NCI-H2196 treated with DMSO at 0.1 percent for 48 hours (cell line): ENCODE measurements around the gene GTPBP6.
"Not testable (repeated sequence)": the region's sequence is repeated elsewhere in the genome, so short reads cannot be mapped to it uniquely, and the experiment has no call there.

Experiments used
- DNase-seq: peaks from one replicate; lab custom pipeline; 2025; ENCODE audit not compliant: unreplicated experiment; lab: John Stamatoyannopoulos, UW

GTPBP6 gene

DNA sequence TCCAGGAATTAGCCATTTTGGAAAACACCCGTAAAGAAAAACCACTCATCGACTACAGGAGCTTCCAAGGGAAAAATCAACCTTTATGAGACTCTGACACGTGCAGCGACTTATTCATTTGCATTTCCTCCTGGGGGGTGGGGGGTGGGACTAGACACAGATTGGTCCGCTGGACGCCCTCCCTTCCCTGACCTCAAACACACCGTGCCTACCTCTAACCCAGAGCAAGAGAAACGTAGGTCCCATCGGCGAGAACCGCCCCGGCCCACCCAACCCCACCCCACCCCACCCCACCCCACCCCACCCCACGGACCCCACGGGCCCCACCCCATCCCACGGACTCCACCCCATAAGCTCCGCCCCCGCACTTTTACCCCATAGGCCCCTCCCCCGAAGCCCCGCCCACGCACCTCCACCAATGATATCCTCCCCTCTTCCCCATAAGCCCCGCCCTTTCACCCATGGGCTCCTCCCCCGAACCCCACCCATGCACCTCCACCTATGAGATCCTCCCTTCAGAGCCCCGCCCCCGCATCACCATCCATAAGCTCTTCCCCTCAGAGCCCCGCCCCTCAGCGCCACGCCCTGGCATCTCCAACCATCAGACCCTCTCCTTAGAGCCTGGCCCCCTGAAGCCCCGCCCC is 1.1 kb downstream of the GTPBP6 start:
- no peak for DNase-seq

DNA sequence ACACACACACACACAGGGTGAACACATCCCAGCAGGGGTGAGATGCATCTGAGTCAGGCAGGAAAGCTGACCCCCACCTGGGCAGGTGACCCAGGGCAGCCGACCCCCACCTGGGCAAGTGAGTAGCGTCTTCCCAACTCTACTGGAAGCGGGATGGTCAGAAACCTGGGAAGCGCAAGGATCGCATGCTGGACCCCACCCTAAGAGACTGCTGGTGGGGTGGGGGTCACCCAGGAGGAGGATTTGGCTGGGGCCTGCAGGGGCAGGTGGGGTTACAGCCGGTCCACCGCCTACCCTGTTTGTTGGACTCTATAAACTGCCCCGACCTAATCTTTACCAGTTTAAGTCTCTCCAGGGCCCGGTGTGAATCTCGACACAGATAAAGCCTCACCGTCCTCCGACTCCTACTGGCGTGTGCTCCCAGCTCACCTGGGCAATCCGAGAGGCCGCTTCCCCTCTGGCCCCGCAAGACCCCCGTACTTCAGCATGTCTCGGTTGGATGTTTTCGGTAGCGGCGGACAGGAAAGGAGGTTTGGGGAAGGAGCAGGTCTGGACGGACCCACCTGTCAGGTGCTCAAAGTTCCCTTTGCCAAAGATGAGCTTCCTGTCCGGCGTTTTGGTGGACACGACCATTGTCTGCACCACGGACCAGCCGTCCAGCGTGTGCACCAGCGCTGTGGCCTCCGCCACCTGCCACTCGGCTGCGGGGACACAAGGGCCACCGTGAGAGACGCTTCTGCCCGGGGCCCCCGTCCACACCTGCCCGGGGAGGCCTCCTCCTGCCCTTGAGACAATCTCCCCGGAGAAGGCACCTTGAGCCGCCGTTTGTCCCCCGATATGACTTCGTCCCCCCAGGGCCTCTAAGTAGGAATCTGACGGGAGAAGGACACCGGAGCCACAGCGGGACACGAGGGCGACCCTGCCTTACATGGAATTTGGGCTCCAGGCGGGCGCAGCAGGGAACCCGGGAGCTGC is 2.0 kb downstream of the GTPBP6 start:
- no peak for DNase-seq

DNA sequence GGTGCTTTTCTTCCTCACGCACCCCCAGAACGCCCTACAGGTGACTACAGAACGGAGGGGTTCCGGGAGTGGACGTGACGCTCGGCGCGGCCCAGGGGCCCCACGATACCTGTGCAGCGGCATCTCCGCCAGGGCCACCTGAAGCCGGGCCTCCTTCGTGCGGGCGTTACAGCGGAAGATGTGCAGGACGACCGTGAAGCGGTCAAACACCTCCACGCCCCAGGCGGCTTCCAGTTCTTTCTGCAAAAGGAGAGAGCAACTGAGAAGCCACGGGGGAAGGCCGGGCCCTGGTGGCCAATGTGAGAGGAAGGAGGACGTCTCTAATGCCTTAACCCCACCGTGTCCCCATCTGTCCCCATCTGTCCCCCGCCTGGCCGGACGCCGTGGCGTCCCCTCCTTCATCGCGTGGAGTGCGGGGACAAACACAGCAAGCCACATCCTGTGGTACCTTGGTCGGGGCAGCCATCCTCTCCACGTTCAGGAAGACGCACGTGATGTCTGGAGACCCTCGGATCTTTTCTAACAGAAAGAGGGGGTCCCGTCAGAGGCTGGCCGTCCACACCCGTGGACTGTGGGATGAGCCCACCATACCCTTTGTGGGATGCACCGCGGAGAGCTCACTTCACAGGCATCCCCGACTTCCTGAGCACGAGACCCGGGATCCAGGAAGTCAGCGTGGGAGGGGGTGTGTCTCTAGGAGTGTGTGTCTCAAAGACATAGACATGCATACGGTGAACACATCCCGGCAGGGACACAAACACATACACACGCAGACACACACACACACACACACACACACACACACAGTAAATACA is 3.6 kb downstream of the GTPBP6 start:
- DNase-seq = no peak

DNA sequence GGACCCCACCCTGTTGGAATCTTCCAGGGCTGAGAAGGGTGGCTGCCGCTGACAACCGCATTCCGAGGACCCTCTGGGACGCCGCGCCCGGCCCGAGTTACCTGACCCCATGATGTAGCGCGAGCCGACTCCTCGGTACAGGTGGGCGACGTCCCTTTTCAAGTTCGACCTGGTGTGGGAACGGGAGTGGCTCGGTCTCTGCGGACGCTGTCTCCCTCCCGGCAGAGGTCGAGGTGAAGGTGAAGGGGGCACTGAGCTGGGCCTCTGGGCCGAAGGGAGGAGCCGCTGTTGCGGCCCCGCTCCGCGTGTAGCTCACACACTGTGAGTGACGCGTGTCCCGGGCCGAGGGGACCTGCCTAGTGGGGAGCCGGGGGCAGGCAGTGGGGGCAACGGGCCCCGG is 4.5 kb downstream of the GTPBP6 start:
- no peak for DNase-seq

DNA sequence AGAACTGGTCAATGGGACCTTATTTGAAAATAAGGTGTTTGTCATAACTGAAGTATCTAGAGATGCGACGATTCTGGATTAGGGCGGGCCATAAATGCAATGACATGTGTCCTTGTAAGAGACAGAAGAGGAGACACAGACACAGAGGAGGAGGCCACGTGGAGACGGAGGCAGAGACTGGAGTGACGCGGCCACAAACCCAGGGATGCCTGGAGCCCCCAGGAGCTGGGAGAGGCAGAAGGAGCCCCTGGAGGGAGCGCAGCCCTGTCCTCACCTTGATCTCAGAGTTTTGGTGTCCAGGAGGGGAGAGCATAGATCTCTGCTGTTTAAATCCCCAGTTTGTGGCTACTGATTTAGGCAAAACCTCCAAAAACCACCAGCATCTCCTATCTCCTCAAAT is 5.0 kb downstream of the GTPBP6 start:
- DNase-seq = no peak

DNA sequence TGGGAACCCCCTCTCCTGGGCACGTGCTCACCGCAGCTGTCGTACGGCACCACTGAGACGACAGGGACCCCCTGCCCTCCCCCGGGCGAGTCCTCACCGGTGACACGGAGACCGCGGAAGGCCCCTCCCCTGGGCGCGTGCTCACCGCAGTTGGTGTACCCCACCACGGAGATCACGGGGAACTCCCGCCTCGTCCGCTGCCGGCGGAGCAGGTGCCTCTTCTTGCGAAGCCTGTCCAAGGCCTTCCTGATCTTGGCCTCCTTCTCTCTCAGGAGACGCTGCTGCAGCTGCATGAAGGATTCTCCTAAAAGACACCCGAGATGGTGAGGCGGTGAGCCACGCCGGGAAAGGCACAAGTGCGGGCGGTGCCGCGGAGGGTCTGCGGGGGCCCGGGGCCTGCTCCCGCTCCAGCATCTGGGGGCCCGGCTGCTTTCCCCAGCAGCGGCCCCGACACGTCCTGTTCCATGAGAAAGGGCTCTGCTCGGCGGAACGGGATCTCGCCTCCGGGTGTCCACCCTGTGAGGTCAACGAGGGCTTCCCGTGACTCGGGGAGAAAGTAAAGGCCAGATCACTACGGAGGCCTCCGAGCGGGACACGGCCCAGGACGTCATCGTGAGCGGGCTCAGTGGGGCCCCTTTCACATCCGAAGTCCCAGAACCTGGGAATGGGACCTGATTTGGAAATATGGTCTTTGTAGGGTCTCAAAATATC is 5.8 kb downstream of the GTPBP6 start:
- DNase-seq = no peak

DNA sequence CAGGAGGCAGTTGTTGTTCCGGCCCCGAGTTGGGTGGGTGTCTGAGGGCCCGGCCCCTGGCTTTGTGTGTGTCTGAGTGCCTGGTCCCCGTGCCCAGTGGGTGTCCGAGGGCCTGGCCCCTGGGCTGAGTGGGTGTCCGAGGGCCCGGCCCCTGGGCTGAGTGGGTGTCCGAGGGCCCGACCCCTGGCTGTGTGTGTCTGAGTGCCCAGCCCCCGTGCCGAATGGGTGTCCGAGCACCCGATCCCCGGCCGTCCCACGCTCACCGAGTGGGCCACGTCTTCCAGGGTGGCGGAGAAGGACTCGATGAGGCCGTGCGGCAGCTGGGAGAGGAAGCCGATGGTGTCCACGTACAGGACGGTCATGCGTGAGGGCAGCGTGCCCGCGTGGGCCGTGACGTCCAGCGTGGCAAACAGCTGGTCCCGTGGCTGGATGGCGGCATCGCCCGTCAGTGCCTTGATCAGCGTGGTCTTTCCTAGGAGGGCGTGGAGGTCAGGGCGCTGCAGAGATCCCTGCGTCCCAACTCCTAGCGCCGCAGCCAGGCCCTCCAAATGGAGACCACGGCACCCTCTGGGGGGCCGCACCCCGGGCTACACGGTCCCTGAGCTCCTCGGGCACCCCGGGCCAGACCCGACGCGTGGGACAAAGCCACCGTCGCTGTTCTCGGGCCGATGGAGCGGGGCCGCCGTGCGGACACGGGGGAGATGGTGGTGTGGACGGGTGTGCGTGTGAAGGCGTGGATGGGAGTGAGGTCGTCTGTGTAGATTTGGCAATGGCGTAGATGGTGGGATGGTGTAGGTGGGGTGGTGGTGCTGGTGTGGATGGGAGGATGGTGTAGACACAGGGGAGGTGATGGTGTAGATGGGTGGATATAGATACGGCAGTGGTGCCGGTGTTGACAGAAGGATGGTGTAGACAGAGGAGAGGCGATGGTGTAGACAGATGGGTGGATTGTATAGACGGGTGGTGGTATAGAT is 7.2 kb downstream of the GTPBP6 start:
- DNase-seq = no peak

DNA sequence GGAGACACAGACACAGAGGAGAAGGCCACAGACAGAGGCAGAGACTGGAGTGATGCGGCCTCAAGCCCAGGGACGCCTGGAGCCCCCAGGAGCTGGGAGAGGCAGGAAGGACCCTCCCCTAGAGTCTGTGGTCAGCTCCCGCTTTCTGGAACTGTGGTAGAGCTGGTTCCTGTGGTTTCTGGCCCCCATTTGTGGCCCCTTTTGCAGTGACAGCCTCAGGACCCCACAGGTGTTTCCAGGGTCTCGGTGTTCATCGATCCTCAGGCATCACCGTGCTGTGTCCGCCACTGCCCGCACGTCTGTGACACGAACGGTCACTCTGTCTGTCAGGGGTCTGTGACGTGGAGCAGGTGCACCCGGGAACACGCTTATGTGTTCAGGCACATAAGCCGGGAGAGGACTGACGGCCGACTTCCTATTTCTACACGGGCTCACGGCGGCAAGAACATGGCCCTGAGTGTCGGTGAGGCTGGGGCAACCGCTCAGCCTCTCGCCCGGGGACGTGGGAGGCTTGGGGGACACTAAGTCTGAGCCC is 7.9 kb downstream of the GTPBP6 start:
- DNase-seq = no peak

DNA sequence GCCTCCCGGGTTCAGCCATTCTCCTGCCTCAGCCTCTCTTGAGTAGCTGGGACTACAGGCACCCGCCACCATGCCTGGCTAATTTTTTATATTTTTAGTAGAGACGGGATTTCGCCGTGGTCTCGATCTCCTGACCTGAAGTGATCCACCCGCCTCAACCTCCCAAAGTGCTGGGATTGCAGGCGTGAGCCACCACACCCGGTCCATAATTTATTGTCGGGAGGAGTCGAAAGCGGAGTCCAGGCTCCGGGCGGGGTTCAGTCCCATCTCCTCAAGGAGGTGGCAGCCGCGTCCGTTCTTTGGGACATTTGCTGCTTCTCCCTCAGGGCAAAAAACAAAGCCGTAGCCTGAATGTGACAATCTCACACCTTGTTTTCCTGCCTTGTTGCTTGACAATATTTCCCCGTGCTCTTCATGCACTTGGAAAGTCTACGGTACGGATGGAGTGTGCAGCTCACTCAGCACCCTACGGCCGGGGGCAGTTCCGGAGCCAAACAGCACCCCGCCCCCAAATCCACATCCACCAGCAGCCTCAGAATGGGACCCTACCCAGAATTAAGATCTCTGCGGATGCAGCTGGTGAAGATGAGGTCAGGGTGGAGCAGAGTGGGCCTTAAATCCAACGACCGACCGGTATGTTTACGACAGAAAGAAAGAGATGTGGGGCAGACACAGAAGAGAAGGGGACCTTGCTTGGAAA is 9.6 kb downstream of the GTPBP6 start:
- DNase-seq = no peak

DNA sequence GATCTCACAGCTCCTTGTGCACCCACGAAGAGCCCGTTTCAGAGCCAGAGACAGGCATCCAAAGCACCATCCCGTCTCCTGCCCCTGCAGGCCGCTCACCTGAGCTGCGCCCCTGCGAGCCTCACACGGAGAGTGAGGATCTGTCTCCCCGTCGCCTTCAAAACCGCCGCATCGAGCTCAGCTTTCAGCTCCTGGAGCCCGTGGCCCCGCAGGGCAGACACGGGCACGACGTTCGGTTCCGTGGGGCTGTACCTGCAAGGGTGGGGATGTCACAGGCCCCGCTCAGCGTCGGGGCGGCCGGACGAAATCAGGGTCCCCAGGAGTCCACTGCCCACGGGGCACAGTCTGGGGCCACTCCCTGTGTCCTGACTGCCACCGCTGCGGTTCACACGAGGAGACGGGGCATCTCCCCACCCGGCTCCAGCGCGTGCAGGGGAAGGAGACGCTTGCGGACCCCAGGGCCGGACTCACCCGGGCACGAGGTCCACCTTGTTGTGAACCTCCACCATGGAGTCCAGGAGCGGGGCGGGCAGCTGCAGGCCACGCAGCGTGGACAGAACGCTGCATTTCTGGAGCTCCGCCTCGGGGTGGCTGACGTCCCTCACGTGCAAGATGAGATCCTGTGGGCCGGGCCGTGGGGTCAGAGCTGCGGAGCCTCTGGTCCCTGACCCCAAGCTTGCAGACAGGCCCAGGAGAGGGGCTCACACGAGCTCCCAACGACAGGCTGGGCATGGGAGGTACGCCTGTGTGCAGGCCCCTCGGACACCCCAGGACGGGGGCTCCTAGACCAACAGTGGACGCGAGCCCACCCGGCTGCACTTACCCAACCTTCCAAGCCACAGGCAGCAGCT is 11.1 kb downstream of the GTPBP6 start:
- DNase-seq = no peak

DNA sequence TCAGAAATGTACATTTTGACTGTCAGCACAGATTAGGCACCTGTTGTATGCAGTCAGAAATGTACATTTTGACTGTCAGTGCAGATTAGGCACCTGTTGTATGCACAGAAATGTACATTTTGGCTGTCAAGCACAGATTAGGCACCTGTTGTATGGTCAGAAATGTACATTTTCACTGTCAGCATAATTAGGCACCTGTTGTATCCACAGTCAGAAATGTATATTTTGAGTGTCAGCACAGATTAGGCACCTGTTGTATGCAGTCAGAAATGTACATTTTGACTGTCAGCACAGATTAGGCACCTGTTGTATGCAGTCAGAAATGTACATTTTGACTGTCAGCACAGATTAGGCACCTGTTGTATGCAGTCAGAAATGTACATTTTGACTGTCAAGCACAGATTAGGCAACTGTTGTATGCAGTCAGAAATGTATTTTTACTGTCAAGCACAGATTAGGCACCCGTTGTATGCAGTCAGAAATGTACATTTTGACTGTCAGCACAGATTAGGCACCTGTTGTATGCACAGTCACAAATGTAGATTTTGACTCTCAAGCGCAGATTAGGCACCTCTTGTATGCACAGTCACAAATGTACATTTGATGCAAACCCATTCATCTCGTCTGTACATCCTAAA is 11.9 kb downstream of the GTPBP6 start:
- DNase-seq = not testable (repeated sequence)

DNA sequence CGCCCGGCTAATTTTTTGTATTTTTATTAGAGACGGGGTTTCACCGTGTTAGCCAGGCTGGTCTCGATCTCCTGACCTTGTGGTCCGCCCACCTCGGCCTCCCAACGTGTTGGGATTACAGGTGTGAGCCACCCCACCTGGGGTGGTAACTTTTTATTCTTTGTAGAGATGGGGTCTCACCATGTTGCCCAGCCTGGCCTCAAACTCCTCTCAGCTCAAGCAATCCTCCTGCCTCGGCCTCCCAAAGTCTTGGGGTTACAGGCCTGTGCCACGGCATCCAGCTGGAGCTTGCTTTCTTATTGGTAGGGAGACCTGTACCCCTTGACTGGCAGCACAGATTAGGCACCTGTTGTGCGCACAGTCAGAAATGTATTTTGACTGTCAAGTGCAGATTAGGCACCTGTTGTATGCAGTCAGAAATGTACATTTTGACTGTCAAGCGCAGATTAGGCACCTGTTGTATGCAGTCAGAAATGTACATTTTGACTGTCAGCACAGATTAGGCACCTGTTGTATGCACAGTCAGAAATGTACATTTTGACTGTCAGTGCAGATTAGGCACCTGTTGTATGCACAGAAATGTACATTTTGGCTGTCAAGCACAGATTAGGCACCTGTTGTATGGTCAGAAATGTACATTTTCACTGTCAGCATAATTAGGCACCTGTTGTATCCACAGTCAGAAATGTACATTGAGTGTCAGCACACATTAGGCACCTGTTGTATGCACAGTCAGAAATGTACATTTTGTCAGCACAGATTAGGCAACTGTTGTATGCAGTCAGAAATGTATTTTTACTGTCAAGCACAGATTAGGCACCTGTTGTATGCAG is 12.6 kb downstream of the GTPBP6 start:
- DNase-seq = not testable (repeated sequence)

DNA sequence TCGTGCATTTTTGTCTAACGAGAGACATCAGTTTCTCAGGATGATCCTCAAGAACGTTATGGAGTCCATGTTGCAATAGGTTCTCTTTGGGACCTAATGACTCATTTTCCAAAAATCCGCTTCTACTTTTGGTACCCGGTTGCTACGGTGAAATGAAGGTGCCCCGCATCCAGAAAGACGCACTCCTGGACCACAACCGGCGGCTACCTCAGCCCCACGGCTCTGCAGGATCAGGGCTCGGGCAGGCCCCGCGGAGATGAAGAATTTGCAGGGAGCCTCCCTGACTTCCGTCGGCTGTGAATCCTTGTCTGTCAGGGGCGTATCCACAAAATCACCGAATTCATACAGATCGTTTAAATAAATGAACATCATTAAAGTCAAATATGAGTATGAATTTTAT is 15.6 kb downstream of the GTPBP6 start:
- DNase-seq = no peak

DNA sequence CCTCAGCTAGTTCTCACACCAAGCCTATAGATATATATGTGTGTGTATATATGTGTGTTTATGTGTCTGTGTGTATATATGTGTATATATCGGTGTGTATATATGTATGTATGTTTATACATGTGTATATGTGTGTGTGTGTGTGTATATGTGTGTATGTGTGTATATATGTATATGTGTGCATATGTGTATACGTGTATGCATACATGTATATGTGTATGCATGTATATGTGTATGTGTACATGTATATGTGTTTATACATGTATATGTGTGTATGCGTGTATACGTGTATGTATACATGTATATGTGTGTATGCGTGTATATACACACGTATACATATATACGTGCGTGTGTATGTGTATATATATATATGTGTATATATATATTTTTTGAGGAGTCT is 18.3 kb downstream of the GTPBP6 start:
- DNase-seq = no peak

DNA sequence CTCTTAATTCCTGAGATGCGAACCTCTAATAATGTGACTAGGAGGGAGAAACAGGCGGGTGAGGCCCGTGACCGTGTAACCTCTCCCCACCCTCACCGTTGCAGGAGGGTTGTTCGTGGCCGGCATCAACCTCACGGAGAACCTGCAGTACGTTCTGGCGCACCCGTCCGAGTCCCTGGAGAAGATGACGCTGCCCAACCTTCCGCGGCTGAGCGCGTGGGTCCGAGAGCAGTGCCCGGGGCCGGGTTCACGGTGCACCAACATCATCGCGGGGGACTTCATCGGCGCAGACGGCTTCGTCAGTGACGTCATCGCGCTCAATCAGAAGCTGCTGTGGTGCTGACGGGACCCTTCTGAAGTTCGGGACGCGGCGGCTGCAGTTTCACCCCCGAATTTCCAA is 19.6 kb downstream of the GTPBP6 start:
- no peak for DNase-seq

DNA sequence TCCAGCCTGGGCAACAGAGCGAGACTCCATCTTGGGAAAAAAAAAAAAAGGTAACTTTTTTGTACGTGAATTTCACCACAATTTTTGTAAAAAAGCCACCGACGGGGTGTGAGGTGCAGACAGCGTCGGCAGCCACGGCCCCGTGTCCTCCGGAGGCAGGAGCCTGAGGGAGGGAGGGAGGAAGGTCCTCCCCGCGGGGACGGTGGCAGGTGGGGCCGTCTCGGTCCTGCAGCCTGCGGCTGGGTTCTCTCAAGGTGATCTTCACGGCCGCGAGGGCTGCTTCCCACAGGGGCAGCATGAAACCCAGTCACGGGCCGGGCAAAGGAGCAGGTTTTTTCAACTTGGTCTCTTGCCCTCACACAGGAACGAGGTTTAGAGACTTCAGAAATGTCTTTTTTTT is 23.5 kb downstream of the GTPBP6 start:
- DNase-seq = no peak
